ENCODE measurements around the gene LIN7B. TPM values are rescaled to one million over a fixed set of nuclear protein-coding genes. Genes with fewer than 3 reads are reported as not detected.

LIN7B gene
- total RNA-seq, 4 donors from 2014 or later = 20.0 to 39.8 (median 32.3) TPM

DNA sequence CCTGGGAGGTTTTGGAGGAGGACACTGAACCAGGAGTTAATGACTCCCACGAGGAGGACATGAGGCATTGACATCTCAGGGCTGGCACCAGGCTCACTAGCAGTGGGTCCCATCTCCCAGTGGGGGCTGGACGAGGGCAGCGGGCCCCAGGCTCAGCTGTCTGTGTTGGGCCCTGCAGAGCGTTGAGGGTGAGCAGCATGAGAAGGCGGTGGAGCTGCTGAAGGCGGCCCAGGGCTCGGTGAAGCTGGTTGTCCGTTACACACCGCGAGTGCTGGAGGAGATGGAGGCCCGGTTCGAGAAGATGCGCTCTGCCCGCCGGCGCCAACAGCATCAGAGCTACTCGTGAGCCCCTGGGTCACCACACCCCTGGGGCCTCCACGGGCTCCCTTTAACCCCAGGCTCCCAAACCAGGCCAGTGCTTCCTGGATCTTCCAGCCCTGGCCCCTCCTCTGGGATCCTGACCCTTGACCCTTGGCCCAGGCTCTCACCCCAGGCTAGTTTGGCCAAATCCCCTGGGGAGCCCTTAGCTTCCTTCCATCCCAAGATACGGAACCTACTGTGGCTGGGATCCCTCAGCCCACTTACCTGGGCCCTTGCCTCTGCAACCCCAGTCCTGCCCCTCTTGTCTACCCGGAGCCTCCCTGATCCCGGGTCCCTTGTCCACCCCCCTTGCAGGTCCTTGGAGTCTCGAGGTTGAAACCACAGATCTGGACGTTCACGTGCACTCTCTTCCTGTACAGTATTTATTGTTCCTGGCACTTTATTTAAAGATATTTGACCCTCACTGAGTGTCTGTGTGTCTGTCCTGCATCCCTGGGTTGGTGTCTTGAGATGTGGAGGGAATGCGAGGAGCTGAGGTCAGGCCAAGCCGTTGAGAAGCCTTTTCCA lies 3.8 kb downstream of the LIN7B start:
- no peaks in the 10 kb centered on the region for H3K36me3 ChIP-seq
- TF ChIP-seq, protein P1, sequence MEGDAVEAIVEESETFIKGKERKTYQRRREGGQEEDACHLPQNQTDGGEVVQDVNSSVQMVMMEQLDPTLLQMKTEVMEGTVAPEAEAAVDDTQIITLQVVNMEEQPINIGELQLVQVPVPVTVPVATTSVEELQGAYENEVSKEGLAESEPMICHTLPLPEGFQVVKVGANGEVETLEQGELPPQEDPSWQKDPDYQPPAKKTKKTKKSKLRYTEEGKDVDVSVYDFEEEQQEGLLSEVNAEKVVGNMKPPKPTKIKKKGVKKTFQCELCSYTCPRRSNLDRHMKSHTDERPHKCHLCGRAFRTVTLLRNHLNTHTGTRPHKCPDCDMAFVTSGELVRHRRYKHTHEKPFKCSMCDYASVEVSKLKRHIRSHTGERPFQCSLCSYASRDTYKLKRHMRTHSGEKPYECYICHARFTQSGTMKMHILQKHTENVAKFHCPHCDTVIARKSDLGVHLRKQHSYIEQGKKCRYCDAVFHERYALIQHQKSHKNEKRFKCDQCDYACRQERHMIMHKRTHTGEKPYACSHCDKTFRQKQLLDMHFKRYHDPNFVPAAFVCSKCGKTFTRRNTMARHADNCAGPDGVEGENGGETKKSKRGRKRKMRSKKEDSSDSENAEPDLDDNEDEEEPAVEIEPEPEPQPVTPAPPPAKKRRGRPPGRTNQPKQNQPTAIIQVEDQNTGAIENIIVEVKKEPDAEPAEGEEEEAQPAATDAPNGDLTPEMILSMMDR (IDR thresholded peaks at IDR 0.05) = no peak
- TF ChIP-seq POLR2AphosphoS5 (IDR thresholded peaks at IDR 0.05) = no peak
- TF ChIP-seq POLR2A (IDR thresholded peaks at IDR 0.05) = no peak
- no peak for TF ChIP-seq EP300 (IDR thresholded peaks at IDR 0.05)
- peak overlapping the region; percentile 96 for H3K27ac ChIP-seq
- no peaks in the 10 kb centered on the region for H3K27me3 ChIP-seq
- H3K4me3 ChIP-seq = peak overlapping the region; percentile 87
- no peaks in the 10 kb centered on the region for H3K9me3 ChIP-seq
- DNase-seq (ENCODE audit: low spot score in 2 of 2) = no peak
- WGBS = 45% methylated on average over 15 of the region's 26 CpGs
- H3K4me1 ChIP-seq = peaks cover 55% of the 10 kb centered on the region

DNA sequence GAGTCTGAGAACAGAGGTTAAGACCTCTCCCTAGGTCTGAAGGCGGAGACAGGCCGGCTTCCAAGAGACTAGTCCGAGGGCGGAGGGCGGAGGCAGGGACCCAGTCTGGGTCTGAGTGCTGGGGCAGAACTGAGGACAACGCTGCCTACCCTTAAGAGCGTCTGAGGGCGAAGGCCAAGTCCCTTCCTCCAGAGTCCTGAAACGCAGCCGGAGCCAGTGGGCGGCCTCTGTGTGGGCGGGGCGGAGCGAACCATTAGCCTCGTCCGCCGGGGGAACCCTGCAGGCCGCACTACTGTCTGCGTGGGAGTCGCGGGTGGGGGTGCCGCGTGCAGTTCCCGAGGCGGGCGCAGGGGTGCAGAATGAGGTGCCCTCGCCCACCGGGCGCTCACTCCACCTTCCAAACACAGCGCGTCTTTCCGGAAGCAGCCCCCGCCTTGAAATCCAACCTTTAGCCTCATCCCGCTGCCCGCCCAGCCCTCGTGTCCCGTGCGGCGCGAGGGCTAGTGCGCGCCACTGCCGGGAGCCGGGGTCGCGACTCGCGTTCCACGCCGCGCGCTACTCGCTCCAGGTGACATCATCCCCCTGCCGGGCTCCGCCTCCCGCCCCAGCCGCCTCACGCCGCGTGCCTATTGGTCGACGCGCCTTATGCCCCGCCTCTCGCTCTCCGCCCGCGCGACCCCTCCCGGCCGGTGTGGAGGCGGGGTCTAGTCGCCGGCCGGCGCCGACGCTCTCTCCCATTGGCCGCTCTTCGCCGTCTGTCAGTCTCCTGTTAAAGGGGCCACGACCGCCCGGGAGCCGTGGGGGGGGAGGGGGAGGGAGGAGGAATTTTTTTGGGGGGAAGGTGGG lies 4.6 kb downstream of the LIN7B start, which contains the start of gene C19orf73:
TSS of gene C19orf73 (minus strand) at position 579 of the 846 bp plus-strand sequence. CDS start at position 458, 121 bp downstream.
- under 1% methylated on average over 23 of the region's 85 CpGs for WGBS
- Histone ChIP-seq H3K4me3 (peak within 1 kb of the TSS; percentile 87), H3K9me3 (no peaks in the 10 kb centered on the region), H3K36me3 (no peaks in the 10 kb centered on the region), H3K4me1 (peaks cover 48% of the 10 kb centered on the region), H3K27me3 (no peaks in the 10 kb centered on the region), H3K27ac (peak within 1 kb of the TSS; percentile 96)
- peak; percentile 95 to 97 for DNase-seq (ENCODE audit: low spot score in 2 of 2)
- TF ChIP-seq POLR2AphosphoS5 (IDR thresholded peaks at IDR 0.05) (peak in 2 of 3 donors; percentile 65 to 79), EP300 (IDR thresholded peaks at IDR 0.05) (no peak), POLR2A (IDR thresholded peaks at IDR 0.05) (peak; percentile 7 to 18)
- TF ChIP-seq, protein P1 (IDR thresholded peaks at IDR 0.05) = peak; percentile 16 to 34

DNA sequence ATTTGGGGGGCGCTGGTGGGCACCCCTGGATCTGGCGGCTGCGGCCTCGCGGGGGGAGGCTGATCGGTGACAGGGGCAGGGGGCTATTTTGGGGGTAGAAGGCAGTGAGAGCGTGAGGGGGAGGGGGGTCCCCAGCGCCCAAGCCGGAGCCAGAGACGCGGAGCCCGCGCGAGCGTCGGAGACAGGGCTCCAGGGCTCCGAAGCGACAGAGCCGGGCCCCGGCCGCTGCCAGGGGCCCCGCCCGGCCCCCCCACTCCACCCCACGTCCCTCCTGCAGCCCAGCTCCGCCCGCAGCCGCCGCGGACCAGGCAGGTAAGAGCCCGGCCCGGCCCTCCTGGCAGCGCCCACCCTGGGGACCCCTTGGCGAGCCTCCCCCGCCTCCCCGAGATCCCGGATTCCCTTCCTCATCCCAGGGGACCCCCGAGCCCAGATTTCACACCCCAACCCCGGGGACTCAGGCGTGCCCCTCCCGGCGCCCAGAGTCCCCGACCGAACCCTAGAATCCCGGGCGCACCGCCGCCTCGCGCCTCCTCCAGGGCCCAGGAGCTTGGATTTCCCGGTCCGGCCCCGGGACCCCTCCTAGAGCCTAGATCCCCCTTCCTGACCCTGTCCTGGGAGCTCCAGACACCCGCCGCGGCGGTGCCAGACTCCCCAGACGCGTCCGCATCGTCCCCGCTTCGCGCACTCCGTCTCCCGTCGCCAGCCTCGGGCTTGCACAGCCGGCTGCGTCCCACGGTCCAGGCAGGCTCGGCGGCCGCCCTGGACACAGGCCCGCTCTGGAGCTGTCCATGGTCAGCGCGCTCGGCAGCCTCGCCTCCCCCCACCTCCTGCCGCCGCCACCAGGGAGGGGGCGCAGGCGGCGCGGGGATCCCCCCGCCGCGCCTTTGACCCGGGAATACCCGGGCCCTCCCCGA lies 5.5 kb downstream of the LIN7B start, which contains the start of gene PPFIA3:
TSS of gene PPFIA3 (plus strand) at position 134 of the 914 bp plus-strand sequence. CDS start 8,330 bp downstream, outside the sequence.
- peak within 1 kb of the TSS; percentile 87 for H3K4me3 ChIP-seq
- peaks cover 45% of the 10 kb centered on the region for H3K4me1 ChIP-seq
- H3K27ac ChIP-seq = peak within 1 kb of the TSS; percentile 96
- H3K9me3 ChIP-seq = no peaks in the 10 kb centered on the region
- H3K36me3 ChIP-seq = no peaks in the 10 kb centered on the region
- no peak for DNase-seq (ENCODE audit: low spot score in 2 of 2)
- no peak for TF ChIP-seq EP300 (IDR thresholded peaks at IDR 0.05)
- no peak for TF ChIP-seq POLR2AphosphoS5 (IDR thresholded peaks at IDR 0.05)
- TF ChIP-seq, protein P1 (IDR thresholded peaks at IDR 0.05) = no peak
- TF ChIP-seq POLR2A (IDR thresholded peaks at IDR 0.05) = no peak
- H3K27me3 ChIP-seq = no peaks in the 10 kb centered on the region
- WGBS = 2% methylated on average over 21 of the region's 90 CpGs

DNA sequence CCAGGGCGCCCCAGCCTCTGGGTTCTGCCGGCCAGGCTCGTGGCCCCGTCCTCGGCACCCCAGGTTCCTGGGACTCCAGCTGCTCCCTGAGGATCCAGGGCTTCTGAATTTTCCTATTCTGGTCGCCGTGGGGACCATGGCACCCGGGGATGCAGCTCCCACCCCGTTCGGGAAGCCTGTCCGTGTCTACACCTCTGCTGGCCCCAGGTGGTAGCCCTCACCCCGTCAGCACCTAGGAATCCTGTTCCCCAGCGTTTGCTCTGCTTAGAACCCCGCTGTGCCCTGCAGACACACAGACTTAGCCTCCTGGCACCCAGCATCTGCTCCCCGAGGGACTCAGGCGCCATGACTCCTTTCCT lies 6.1 kb downstream of the LIN7B start:
- TF ChIP-seq, protein P1 (IDR thresholded peaks at IDR 0.05) = no peak
- TF ChIP-seq POLR2AphosphoS5 (IDR thresholded peaks at IDR 0.05) = no peak
- no peak for TF ChIP-seq EP300 (IDR thresholded peaks at IDR 0.05)
- TF ChIP-seq POLR2A (IDR thresholded peaks at IDR 0.05) = no peak
- Histone ChIP-seq H3K9me3 (no peaks in the 10 kb centered on the region), H3K4me1 (peaks cover 46% of the 10 kb centered on the region), H3K27me3 (no peaks in the 10 kb centered on the region), H3K27ac (no peak overlapping the region), H3K36me3 (no peaks in the 10 kb centered on the region), H3K4me3 (peak overlapping the region; percentile 87)
- no peak for DNase-seq (ENCODE audit: low spot score in 2 of 2)
- WGBS = 26% methylated on average over 7 of the region's 16 CpGs

Measured in suprapubic skin (tissue), 4 donors.